ENCODE measurements around the gene VEGFA. TPM values are rescaled to one million over a fixed set of nuclear protein-coding genes. Genes with fewer than 3 reads are reported as not detected.
"Not testable (repeated sequence)": the region's sequence is repeated elsewhere in the genome, so short reads cannot be mapped to it uniquely, and the experiment has no call there.

The VEGFA gene
- total RNA-seq, 2 experiments from 2014 or later = 27.8 to 29.0 TPM

DNA sequence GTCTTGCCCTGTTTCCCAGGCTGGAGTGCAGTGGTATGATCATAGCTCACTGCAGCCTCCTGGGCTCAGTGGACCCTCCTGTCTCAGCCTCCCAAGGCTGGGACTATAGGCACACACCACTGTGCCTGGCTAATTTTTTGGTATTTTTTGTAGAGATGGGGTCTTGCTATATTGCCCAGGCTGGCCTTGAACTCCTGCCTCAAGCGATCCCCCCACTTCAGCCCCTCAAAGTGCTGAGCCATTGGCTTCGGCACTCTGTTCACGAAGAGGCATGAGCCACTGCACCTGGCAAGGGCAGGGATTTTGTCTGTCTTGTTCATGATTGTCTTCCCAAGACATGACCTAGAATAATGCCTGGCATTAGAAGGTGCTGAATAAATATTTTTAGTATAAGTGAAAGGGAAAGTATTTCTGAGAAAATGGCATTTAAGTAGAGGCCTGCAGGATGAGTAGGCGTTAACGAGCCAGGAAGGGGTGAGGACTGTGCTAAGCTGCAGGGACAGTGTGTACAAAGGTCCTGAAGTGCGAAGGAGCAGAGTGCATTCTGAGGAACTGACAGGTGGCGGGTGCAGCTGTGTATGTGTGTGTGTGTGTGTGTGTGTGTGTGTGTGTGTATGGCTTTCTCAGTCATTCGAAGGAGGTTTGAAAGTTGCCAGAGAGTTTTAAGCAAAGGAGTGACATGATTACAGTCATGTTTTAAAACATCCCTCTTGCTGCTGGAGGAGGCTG is 43.0 kb downstream of the VEGFA start:
- ATAC-seq = peak; percentile 84
- H3K27ac Mint-ChIP-seq = no peak overlapping the region

DNA sequence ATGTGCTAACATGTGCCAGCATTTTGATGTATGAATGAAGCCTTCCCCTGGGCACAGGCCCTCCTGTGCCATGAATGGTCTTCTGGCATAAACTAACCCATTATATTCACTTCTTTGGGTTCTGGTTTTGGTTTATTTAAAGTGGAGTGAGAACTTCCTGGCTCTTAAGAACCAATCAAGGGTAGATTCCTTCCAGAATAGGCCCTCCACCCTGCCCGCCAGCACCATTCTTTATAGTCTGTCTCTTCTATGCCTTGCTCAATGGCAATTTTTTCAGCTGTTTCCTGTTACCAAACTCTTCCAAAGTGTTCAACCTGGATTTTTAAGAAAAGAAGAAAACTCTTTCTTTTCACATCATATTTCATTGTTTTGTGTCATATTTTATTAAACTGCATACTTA is 44.1 kb downstream of the VEGFA start:
- ATAC-seq (no peak), DNase-seq (no peak)
- peaks cover 6% of the 10 kb centered on the region for H3K27me3 Mint-ChIP-seq
- H3K27ac Mint-ChIP-seq = no peak overlapping the region
- CTCF ChIA-PET = no interaction called here
- H3K9me3 Mint-ChIP-seq (ENCODE audit: low read depth) = no peaks in the 10 kb centered on the region
- no peaks in the 10 kb centered on the region for H3K36me3 Mint-ChIP-seq
- no peak overlapping the region for H3K4me3 Mint-ChIP-seq
- H3K4me1 Mint-ChIP-seq = peaks cover 17% of the 10 kb centered on the region

More for the DNA sequence above, 43.0 kb downstream of the VEGFA start:
- Mint-ChIP-seq H3K4me1 (peaks cover 17% of the 10 kb centered on the region), H3K9me3 (ENCODE audit: low read depth) (no peaks in the 10 kb centered on the region), H3K4me3 (no peak overlapping the region), H3K36me3 (no peaks in the 10 kb centered on the region), H3K27me3 (peaks cover 3% of the 10 kb centered on the region)
- DNase-seq = peak; percentile 63
- CTCF ChIA-PET = no interaction called here

- Mint-ChIP-seq H3K27me3 (peaks cover 10% of the 10 kb centered on the region), H3K4me1 (peaks cover 17% of the 10 kb centered on the region), H3K4me3 (no peak overlapping the region), H3K36me3 (no peaks in the 10 kb centered on the region), H3K9me3 (ENCODE audit: low read depth) (no peaks in the 10 kb centered on the region), H3K27ac (no peak overlapping the region)
- ATAC-seq (no peak), DNase-seq (no peak)
- CTCF ChIA-PET = no interaction called here
These were observed 44.9 kb downstream of the VEGFA start for GRCh38 chr6:43814865-43815264.

- Mint-ChIP-seq H3K27ac (no peak overlapping the region), H3K4me3 (no peak overlapping the region), H3K27me3 (peaks cover 24% of the 10 kb centered on the region), H3K36me3 (no peaks in the 10 kb centered on the region), H3K4me1 (peaks cover 13% of the 10 kb centered on the region), H3K9me3 (ENCODE audit: low read depth) (no peaks in the 10 kb centered on the region)
- ATAC-seq (peak; percentile 65), DNase-seq (peak; percentile 48)
- CTCF ChIA-PET = interaction anchor here (1.2 to 1.6 kb wide), 3 partner anchors 26 to 93 kb away, joined by 3 to 5 read pairs (median 3); no protein-coding TSS in a partner anchor
These were observed 47.2 kb downstream of the VEGFA start for GRCh38 chr6:43817192-43817591.

GRCh38 chr6:43818973-43819372 is 49.0 kb downstream of the VEGFA start:
- H3K9me3 Mint-ChIP-seq (ENCODE audit: low read depth); ATAC-seq; H3K4me1 Mint-ChIP-seq; H3K27ac Mint-ChIP-seq; CTCF ChIA-PET; H3K36me3 Mint-ChIP-seq; DNase-seq; H3K4me3 Mint-ChIP-seq: not testable (repeated sequence)
- H3K27me3 Mint-ChIP-seq = peaks cover 31% of the 10 kb centered on the region

DNA sequence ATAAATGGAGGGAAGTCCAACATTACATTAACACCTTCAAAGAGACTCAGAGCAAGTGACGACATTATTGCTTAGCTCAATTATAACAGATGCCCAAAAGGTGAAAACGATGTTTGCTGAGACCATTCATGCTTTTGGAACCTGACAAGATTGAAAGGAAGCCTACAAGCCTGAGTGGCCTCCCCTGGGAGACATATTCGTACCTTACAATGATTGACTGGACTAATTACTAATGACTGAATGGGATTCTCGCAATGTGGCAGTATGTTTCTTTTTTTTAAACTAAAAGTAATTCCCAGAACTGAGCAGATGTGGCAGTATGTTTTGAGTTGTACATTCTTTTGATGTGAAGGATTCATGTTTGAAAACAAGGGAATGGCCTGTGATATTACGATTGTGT is 49.9 kb downstream of the VEGFA start:
- no peak for DNase-seq
- CTCF ChIA-PET = no interaction called here
- Mint-ChIP-seq H3K4me3 (no peak overlapping the region), H3K27ac (no peak overlapping the region), H3K27me3 (peaks cover 34% of the 10 kb centered on the region), H3K9me3 (ENCODE audit: low read depth) (no peaks in the 10 kb centered on the region), H3K36me3 (no peaks in the 10 kb centered on the region), H3K4me1 (peaks cover 3% of the 10 kb centered on the region)
- ATAC-seq = no peak

DNA sequence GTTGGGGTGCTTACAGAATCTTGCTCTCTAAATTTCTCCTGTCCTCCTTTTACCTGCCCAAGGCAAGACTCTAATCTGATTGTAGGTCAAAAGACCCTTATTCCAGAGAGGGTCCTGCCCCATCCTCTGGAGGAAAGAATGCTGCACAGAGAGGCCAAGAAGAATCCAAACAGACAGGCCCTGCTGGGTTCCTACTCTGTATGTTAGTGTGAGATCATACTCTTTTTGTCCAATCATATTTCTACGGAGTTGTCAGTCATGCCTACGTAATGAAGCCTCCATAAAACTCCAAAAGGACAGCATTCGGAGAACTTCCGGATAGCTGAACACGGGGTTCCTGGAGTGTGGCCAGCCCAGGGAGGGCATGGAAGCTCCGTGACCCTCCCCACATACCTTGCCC is 50.5 kb downstream of the VEGFA start:
- CTCF ChIA-PET = no interaction called here
- H3K27me3 Mint-ChIP-seq = peaks cover 34% of the 10 kb centered on the region
- DNase-seq (no peak), ATAC-seq (no peak)
- H3K27ac Mint-ChIP-seq = no peak overlapping the region
- H3K9me3 Mint-ChIP-seq (ENCODE audit: low read depth) = no peaks in the 10 kb centered on the region
- no peaks in the 10 kb centered on the region for H3K36me3 Mint-ChIP-seq
- H3K4me1 Mint-ChIP-seq = peaks cover 3% of the 10 kb centered on the region
- H3K4me3 Mint-ChIP-seq = no peak overlapping the region

- no peak overlapping the region for H3K27ac Mint-ChIP-seq
- DNase-seq (no peak), ATAC-seq (no peak)
- no peaks in the 10 kb centered on the region for H3K9me3 Mint-ChIP-seq (ENCODE audit: low read depth)
- H3K36me3 Mint-ChIP-seq = no peaks in the 10 kb centered on the region
- CTCF ChIA-PET = no interaction called here
- peaks cover 3% of the 10 kb centered on the region for H3K4me1 Mint-ChIP-seq
- peaks cover 34% of the 10 kb centered on the region for H3K27me3 Mint-ChIP-seq
- H3K4me3 Mint-ChIP-seq = no peak overlapping the region
These were observed 51.3 kb downstream of the VEGFA start for GRCh38 chr6:43821101-43821886.

DNA sequence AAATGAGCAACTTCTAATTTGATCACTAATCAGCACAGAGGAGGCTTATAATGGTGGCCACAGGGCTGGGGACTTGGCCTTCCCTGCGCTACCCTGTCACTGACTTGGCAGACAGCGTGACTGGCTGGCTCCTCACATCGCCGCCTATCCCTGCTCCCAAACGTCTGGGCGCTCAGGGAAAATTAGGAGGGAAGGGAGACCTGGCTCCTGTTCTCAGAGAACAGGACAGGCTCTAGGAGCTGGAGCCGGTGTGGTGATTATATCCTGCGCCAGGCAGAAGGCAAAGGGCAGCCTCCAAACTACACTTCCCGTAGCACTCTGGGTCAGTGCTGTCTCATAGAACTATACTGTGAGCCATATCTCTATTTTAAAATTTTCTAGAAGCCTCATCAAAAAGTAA is 53.4 kb downstream of the VEGFA start:
- CTCF ChIA-PET = no interaction called here
- no peak for ATAC-seq
- Mint-ChIP-seq H3K4me1 (peaks cover 3% of the 10 kb centered on the region), H3K36me3 (no peaks in the 10 kb centered on the region), H3K27ac (no peak overlapping the region), H3K9me3 (ENCODE audit: low read depth) (no peaks in the 10 kb centered on the region), H3K4me3 (no peak overlapping the region), H3K27me3 (peaks cover 31% of the 10 kb centered on the region)
- no peak for DNase-seq

DNA sequence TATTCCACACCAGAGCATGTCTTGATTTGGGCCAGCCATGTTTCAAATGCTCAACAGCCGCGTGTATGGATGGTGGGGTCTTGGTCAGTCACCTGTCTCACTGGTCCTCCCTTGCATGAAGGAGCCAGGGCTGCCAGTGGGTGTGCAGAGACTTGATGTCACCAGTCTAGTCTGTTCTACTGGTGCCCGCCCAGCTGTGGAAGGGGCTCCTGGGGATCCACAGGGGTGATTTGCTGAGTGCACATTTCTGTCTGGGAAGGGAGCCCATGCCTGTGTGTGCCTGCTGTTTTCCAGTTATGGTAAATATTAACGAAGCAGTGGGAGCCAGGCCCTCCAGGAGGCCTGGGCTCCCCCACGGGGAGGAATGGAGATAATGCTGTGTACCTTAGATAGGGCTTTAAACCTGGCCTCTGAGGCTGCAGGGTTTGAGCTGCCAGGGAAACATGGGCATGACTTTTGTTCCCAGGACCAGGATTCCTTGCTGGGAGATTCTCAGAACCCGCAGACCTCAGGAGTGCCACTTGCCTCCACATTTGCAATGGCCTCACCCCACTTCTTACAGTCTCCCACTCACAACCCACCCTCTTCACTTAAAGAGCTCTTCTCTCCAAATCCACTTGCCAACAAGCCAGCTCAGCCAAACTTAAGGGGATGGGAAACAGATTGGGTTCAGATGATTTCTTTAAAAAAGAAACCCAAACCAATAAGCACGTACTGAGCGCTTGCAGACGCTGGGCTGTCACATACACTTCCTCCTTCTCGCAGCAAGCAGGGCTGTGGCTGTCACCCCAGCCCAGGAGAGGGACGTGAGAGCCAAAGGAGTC is 54.1 kb downstream of the VEGFA start:
- Mint-ChIP-seq H3K4me1 (peaks cover 3% of the 10 kb centered on the region), H3K27me3 (peaks cover 28% of the 10 kb centered on the region), H3K36me3 (no peaks in the 10 kb centered on the region), H3K4me3 (no peak overlapping the region), H3K27ac (no peak overlapping the region), H3K9me3 (ENCODE audit: low read depth) (no peaks in the 10 kb centered on the region)
- CTCF ChIA-PET = interaction anchor here (0.6 kb wide), 1 partner anchor 130 kb away, joined by 3 read pairs; no protein-coding TSS in a partner anchor
- no peak for DNase-seq
- ATAC-seq = no peak

GRCh38 chr6:43824703-43825064 is 54.7 kb downstream of the VEGFA start:
- no peaks in the 10 kb centered on the region for H3K9me3 Mint-ChIP-seq (ENCODE audit: low read depth)
- H3K27ac Mint-ChIP-seq = no peak overlapping the region
- peaks cover 3% of the 10 kb centered on the region for H3K4me1 Mint-ChIP-seq
- CTCF ChIA-PET = interaction anchor here (0.6 to 0.7 kb wide), 2 partner anchors 131 to 1496 kb away, joined by 3 read pairs; no protein-coding TSS in a partner anchor
- H3K27me3 Mint-ChIP-seq = peaks cover 26% of the 10 kb centered on the region
- H3K4me3 Mint-ChIP-seq = no peak overlapping the region
- no peak for DNase-seq
- ATAC-seq = no peak
- no peaks in the 10 kb centered on the region for H3K36me3 Mint-ChIP-seq

- no peaks in the 10 kb centered on the region for H3K9me3 Mint-ChIP-seq (ENCODE audit: low read depth)
- CTCF ChIA-PET = interaction anchor here (0.7 kb wide), 1 partner anchor 1497 kb away, joined by 3 read pairs; no protein-coding TSS in a partner anchor
- no peak overlapping the region for H3K27ac Mint-ChIP-seq
- H3K4me1 Mint-ChIP-seq = peaks cover 3% of the 10 kb centered on the region
- H3K36me3 Mint-ChIP-seq = no peaks in the 10 kb centered on the region
- peaks cover 18% of the 10 kb centered on the region for H3K27me3 Mint-ChIP-seq
- ATAC-seq = no peak
- DNase-seq = no peak
- no peak overlapping the region for H3K4me3 Mint-ChIP-seq
These were observed 55.4 kb downstream of the VEGFA start for GRCh38 chr6:43825187-43826115.
